ENCODE results near the gene KANK2.
"Not testable (repeated sequence)": the region's sequence is repeated elsewhere in the genome, so short reads cannot be mapped to it uniquely, and the experiment has no call there.

Gene KANK2

GRCh38 chr19:11180346-11180745 lies 17.0 kb downstream of the KANK2 start:
- no peaks in the 10 kb centered on the region for H3K9me3 ChIP-seq
- H3K4me3 ChIP-seq (ENCODE audit: low read depth, low read length): no peak overlapping the region

DNA sequence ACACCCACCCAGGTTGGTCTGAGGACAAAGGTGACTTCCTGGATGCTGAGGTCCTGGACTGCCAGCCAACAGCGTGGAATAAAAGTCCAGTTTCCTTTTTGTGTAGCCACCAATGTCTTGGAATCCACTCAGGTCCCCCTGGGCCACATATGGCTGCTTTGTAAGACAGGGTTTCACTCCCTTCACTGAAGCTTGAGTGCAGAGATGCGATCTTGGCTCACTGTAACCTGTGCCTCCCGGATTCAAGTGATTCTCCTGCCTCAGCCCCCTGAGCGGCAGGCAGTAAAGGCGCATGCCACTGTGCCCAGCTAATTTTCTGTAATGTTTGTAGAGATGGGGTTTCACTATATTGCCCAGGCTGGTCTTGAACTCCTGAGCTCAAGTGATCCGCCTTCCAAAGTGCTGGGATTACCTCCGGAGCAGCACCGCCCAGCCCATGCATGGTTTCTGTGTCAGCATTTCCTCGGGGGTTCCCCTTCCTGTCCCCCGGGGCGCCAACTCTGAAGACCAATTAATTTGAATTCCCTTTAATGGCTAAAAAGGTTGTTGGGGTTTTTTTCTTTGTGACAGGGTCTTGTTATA lies 17.5 kb downstream of the KANK2 start:
- Histone ChIP-seq H3K27me3 (no peaks in the 10 kb centered on the region), H3K36me3 (no peaks in the 10 kb centered on the region; the same call in 1 of the 2 replicates), H3K4me3 (ENCODE audit: low read depth, low read length) (no peak overlapping the region), H3K9me3 (no peaks in the 10 kb centered on the region), H3K4me1 (no peaks in the 10 kb centered on the region)
- TF ChIP-seq, protein P1, sequence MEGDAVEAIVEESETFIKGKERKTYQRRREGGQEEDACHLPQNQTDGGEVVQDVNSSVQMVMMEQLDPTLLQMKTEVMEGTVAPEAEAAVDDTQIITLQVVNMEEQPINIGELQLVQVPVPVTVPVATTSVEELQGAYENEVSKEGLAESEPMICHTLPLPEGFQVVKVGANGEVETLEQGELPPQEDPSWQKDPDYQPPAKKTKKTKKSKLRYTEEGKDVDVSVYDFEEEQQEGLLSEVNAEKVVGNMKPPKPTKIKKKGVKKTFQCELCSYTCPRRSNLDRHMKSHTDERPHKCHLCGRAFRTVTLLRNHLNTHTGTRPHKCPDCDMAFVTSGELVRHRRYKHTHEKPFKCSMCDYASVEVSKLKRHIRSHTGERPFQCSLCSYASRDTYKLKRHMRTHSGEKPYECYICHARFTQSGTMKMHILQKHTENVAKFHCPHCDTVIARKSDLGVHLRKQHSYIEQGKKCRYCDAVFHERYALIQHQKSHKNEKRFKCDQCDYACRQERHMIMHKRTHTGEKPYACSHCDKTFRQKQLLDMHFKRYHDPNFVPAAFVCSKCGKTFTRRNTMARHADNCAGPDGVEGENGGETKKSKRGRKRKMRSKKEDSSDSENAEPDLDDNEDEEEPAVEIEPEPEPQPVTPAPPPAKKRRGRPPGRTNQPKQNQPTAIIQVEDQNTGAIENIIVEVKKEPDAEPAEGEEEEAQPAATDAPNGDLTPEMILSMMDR (IDR thresholded peaks at IDR 0.05; ENCODE audit: low read depth, low read length): no peak
- no peak for DNase-seq

More at GRCh38 chr19:11180346-11180745, 17.0 kb downstream of the KANK2 start:
- Histone ChIP-seq H3K36me3 (no peaks in the 10 kb centered on the region; the same call in 1 of the 2 replicates), H3K27me3 (no peaks in the 10 kb centered on the region), H3K4me1 (no peaks in the 10 kb centered on the region)
- DNase-seq: no peak
- TF ChIP-seq, protein P1 (IDR thresholded peaks at IDR 0.05; ENCODE audit: low read depth, low read length): no peak

DNA sequence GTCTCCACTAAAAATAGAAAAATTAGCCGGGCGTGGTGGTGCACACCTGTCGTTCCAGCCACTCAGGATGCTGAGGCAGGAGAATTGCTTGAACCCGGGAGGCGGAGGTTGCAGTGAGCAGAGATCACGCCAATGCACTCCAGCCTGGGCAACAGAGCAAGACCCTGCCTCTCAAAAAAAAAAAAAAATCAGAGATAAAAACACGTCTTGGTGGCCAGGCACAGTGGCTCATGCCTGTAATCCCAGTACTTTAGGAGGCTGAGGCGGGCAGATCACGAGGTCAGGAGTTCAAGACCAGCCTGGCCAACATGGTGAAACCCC lies 18.2 kb downstream of the KANK2 start:
- H3K4me3 ChIP-seq (ENCODE audit: low read depth, low read length); H3K27me3 ChIP-seq; H3K4me1 ChIP-seq; H3K9me3 ChIP-seq; DNase-seq; H3K36me3 ChIP-seq: not testable (repeated sequence)

DNA sequence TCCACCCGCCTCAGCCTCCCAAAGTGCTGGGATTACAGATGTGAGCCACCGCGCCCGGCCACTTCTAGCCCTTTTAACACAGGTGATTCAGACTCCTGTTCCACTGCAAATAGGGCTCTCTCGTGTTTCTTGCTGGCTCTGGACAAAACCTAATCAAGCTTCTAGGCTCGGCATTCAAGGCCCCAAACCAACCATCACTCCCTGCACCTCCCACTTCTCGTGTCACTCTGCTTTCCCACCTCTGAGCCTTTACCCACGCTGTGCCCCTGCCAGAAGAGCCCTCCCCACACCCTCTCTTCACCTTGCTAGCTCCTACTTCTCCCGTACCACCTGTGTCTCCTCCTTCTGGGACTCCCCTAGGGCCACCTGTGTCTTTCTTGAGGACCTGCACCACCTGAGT lies 19.8 kb downstream of the KANK2 start:
- H3K4me3 ChIP-seq (ENCODE audit: low read depth, low read length): no peak overlapping the region
- H3K27me3 ChIP-seq: no peaks in the 10 kb centered on the region
- no peak for DNase-seq
- no peaks in the 10 kb centered on the region; the same call in 1 of the 2 replicates for H3K36me3 ChIP-seq
- TF ChIP-seq, protein P1 (IDR thresholded peaks at IDR 0.05; ENCODE audit: low read depth, low read length): no peak
- H3K4me1 ChIP-seq: no peaks in the 10 kb centered on the region
- H3K9me3 ChIP-seq: no peaks in the 10 kb centered on the region

GRCh38 chr19:11176466-11177193 lies 20.7 kb downstream of the KANK2 start:
- no peaks in the 10 kb centered on the region; the same call in 1 of the 2 replicates for H3K36me3 ChIP-seq
- TF ChIP-seq, protein P1 (IDR thresholded peaks at IDR 0.05; ENCODE audit: low read depth, low read length): no peak
- DNase-seq: no peak
- no peaks in the 10 kb centered on the region for H3K9me3 ChIP-seq
- H3K4me3 ChIP-seq (ENCODE audit: low read depth, low read length): no peak overlapping the region
- no peaks in the 10 kb centered on the region for H3K4me1 ChIP-seq
- H3K27me3 ChIP-seq: no peaks in the 10 kb centered on the region

GRCh38 chr19:11175920-11176319 lies 21.4 kb downstream of the KANK2 start:
- H3K27me3 ChIP-seq: no peaks in the 10 kb centered on the region
- H3K4me1 ChIP-seq: no peaks in the 10 kb centered on the region
- no peaks in the 10 kb centered on the region for H3K9me3 ChIP-seq
- no peak for DNase-seq
- H3K4me3 ChIP-seq (ENCODE audit: low read depth, low read length): no peak overlapping the region
- TF ChIP-seq, protein P1 (IDR thresholded peaks at IDR 0.05; ENCODE audit: low read depth, low read length): no peak
- no peaks in the 10 kb centered on the region; the same call in 1 of the 2 replicates for H3K36me3 ChIP-seq
